Measurements from ENCODE around the gene GKAP1.
"Not testable (repeated sequence)": the region's sequence is repeated elsewhere in the genome, so short reads cannot be mapped to it uniquely, and the experiment has no call there.

GKAP1 gene

GRCh38 chr9:83728591-83729368, 88.8 kb downstream of the GKAP1 start:
- DNase-seq (ENCODE audit: low read depth): not testable (repeated sequence)

- no peak for DNase-seq (ENCODE audit: low read depth)
Measured at GRCh38 chr9:83724436-83724835, 93.1 kb downstream of the GKAP1 start.

- peak; percentile 31 for DNase-seq (ENCODE audit: low read depth)
Measured at GRCh38 chr9:83722726-83723495, 94.7 kb downstream of the GKAP1 start.

- DNase-seq (ENCODE audit: low read depth): no peak
Measured at GRCh38 chr9:83721509-83721908, 96.1 kb downstream of the GKAP1 start.

- DNase-seq (ENCODE audit: low read depth): no peak
Measured at GRCh38 chr9:83715794-83716193, 101.8 kb downstream of the GKAP1 start.

GRCh38 chr9:83715221-83715620, 102.3 kb downstream of the GKAP1 start:
- DNase-seq (ENCODE audit: low read depth): no peak

GRCh38 chr9:83714329-83714728, 103.2 kb downstream of the GKAP1 start:
- no peak for DNase-seq (ENCODE audit: low read depth)

- peak; percentile 89 for DNase-seq (ENCODE audit: low read depth)
Measured at GRCh38 chr9:83708515-83709158, 108.9 kb downstream of the GKAP1 start.

GRCh38 chr9:83707768-83708514, 109.6 kb downstream of the GKAP1 start, which contains the start of gene UBQLN1:
TSS of gene UBQLN1 (minus strand) at chr9:83707958. CDS start at chr9:83707679, 279 bp downstream.
- peak; percentile 95 for DNase-seq (ENCODE audit: low read depth)

- DNase-seq (ENCODE audit: low read depth): peak; percentile 73
Measured at GRCh38 chr9:83707518-83707767, 110.1 kb downstream of the GKAP1 start.

GRCh38 chr9:83706676-83707517, 110.7 kb downstream of the GKAP1 start:
- no peak for DNase-seq (ENCODE audit: low read depth)

- not testable (repeated sequence) for DNase-seq (ENCODE audit: low read depth)
Measured at GRCh38 chr9:83705219-83705651, 112.3 kb downstream of the GKAP1 start.

GRCh38 chr9:83701769-83702168, 115.8 kb downstream of the GKAP1 start:
- DNase-seq (ENCODE audit: low read depth): peak; percentile 84

- no peak for DNase-seq (ENCODE audit: low read depth)
Measured at GRCh38 chr9:83701286-83701685, 116.3 kb downstream of the GKAP1 start.

- DNase-seq (ENCODE audit: low read depth): no peak
Measured at GRCh38 chr9:83699615-83700014, 118.0 kb downstream of the GKAP1 start.

- DNase-seq (ENCODE audit: low read depth): no peak
Measured at GRCh38 chr9:83698976-83699585, 118.5 kb downstream of the GKAP1 start.

- DNase-seq (ENCODE audit: low read depth): no peak
Measured at GRCh38 chr9:83691492-83691891, 126.1 kb downstream of the GKAP1 start.

Measured in amniotic epithelial cell (primary cell).